ENCODE results near the gene IKZF1. TPM values are rescaled to one million over a fixed set of nuclear protein-coding genes. Genes with fewer than 3 reads are reported as not detected.

IKZF1 gene
- total RNA-seq, 6 experiments from 2014 or later: 3.1 to 9.6 (median 5.2) TPM

DNA sequence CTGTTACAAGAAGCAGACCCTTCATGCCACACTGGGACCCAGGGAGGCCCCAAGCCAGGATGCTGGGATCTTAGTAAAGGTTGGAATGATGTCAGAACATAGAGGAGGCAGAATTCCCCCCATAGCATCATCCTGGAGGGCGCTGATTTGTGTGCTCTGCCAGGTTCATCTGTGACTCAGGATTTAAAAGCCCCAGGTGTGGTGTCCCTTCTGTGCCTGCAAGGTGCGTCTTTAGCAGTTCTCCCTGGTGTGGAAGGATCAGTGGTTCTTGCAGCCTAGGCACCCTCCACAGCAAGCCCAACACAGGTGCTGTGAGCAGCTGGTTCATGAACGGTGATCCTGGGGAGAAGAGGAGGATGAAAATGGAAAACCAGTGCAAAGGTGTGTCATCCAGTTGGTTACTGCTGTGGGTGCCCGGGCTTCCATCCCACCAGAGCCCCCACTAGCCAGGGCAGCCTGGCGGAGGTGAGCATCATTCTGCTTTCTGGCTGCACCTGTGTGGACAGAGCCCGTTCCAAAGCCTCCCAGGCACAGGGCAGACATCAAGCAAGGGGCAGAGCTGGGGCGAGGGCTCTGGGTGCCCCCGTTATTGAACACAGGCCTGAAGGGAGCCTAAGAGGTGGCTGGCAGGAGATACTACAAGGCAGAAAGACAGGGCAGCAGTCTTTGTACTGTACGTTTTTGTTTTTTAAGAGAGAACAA is 49.5 kb downstream of the IKZF1 start:
- Histone ChIP-seq H3K4me3 (no peak overlapping the region), H3K9me3 (no peaks in the 10 kb centered on the region), H3K36me3 (no peaks in the 10 kb centered on the region), H3K27me3 (no peaks in the 10 kb centered on the region), H3K4me1 (no peaks in the 10 kb centered on the region), H3K27ac (no peak overlapping the region)
- ATAC-seq (no peak), DNase-seq (no peak)
- 43% methylated on average over 5 of the region's 9 CpGs for WGBS (ENCODE audit: insufficient coverage, low coverage, low lambda C conversion rate, missing lambda C conversion rate)
- no peak for TF ChIP-seq POLR2A (IDR thresholded peaks at IDR 0.05)
- TF ChIP-seq, protein P1, sequence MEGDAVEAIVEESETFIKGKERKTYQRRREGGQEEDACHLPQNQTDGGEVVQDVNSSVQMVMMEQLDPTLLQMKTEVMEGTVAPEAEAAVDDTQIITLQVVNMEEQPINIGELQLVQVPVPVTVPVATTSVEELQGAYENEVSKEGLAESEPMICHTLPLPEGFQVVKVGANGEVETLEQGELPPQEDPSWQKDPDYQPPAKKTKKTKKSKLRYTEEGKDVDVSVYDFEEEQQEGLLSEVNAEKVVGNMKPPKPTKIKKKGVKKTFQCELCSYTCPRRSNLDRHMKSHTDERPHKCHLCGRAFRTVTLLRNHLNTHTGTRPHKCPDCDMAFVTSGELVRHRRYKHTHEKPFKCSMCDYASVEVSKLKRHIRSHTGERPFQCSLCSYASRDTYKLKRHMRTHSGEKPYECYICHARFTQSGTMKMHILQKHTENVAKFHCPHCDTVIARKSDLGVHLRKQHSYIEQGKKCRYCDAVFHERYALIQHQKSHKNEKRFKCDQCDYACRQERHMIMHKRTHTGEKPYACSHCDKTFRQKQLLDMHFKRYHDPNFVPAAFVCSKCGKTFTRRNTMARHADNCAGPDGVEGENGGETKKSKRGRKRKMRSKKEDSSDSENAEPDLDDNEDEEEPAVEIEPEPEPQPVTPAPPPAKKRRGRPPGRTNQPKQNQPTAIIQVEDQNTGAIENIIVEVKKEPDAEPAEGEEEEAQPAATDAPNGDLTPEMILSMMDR (IDR thresholded peaks at IDR 0.05): no peak
- intact Hi-C loops (cut with DNase I): no loop called here

DNA sequence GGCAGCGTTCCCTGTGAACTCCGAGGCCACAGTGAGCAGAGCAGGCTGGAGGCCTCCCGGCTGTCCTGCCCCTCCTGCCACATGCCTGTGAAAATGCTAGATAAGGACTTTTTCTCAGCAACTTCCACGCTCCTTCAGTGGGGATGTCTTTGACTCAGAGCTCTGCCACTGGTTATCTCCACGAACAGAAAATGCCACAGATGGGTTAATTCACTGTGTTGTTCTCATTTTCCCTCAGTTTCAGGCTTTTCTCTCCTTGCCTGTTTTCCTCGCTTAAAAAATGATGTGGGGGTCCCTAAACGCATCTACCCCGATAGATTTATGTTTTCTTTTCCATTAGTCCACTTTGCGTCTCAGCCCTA is 51.3 kb downstream of the IKZF1 start:
- WGBS (ENCODE audit: insufficient coverage, low coverage, low lambda C conversion rate, missing lambda C conversion rate): 33% methylated on average over 9 of the region's 9 CpGs
- H3K27ac ChIP-seq: no peak overlapping the region
- TF ChIP-seq, protein P1 (IDR thresholded peaks at IDR 0.05): no peak
- TF ChIP-seq POLR2A (IDR thresholded peaks at IDR 0.05): no peak
- no peaks in the 10 kb centered on the region for H3K9me3 ChIP-seq
- intact Hi-C loops (cut with DNase I): no loop called here
- ATAC-seq (peak; percentile 24 to 58 (median 48)), DNase-seq (no peak)
- no peak overlapping the region for H3K4me3 ChIP-seq
- no peaks in the 10 kb centered on the region for H3K36me3 ChIP-seq
- no peaks in the 10 kb centered on the region for H3K4me1 ChIP-seq
- H3K27me3 ChIP-seq: no peaks in the 10 kb centered on the region

DNA sequence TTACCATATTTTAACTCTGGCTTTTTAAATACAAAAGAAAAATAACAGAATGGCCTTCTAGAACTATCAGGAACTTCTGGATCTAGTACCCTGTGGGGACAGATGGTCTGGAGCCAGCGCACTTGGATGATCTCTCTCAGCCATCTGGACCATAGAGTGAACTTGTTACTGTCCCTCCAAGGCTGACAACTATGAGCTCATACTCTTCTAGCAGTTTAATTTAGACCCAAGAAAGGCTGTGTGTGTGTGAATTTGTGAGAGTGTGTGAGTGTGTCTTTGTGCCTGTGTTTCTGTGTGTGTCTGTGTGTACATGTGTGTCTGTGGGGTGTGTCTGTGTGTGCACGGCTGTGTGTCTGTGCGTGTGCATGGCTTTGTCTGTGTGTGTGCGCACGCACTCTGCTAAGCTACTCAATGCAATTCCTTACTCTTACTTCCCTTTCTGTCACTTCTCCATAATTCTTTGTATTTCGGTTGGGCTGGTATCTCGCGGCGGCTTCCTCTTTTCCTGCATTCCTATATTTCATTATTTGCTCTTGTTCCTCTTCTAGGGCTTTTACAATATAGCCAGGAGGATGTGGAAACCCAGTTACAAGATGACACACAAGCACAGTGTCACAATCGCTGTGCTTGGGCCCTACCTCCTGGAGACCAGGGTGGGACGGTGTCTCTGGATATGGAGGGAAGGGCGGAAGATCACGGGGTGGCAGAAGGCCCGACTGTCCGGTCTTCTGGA is 51.9 kb downstream of the IKZF1 start:
- 50% methylated on average over 9 of the region's 15 CpGs for WGBS (ENCODE audit: insufficient coverage, low coverage, low lambda C conversion rate, missing lambda C conversion rate)
- no peaks in the 10 kb centered on the region for H3K36me3 ChIP-seq
- no peaks in the 10 kb centered on the region for H3K27me3 ChIP-seq
- H3K4me1 ChIP-seq: no peaks in the 10 kb centered on the region
- no peak for TF ChIP-seq POLR2A (IDR thresholded peaks at IDR 0.05)
- TF ChIP-seq, protein P1 (IDR thresholded peaks at IDR 0.05): no peak
- no peak overlapping the region for H3K27ac ChIP-seq
- no peak overlapping the region for H3K4me3 ChIP-seq
- intact Hi-C loops (cut with DNase I): no loop called here
- DNase-seq (peak in 1 of 3 donors; percentile 45), ATAC-seq (peak; percentile 54 to 67 (median 60))
- H3K9me3 ChIP-seq: no peaks in the 10 kb centered on the region

DNA sequence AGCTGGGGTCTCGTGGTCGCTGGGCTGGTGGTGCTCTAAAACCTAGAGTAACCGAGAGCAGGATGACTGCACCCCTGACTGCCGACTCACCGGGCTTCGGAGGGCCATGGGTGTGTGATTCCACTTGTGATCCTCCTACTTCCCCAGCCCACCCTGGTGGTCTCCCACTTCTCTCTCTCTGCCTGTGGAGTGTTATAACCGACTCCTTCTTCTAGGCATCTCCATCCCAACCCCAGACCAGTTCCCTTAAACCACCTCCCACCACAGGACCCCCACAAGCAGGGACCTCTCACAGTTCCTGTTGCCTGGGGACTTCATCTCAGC is 52.4 kb downstream of the IKZF1 start:
- no peaks in the 10 kb centered on the region for H3K36me3 ChIP-seq
- no peak for TF ChIP-seq POLR2A (IDR thresholded peaks at IDR 0.05)
- TF ChIP-seq, protein P1 (IDR thresholded peaks at IDR 0.05): no peak
- H3K4me1 ChIP-seq: no peaks in the 10 kb centered on the region
- 85% methylated on average over 4 of the region's 7 CpGs for WGBS (ENCODE audit: insufficient coverage, low coverage, low lambda C conversion rate, missing lambda C conversion rate)
- H3K27ac ChIP-seq: no peak overlapping the region
- ATAC-seq (peak in 1 of 4 donors; percentile 9), DNase-seq (no peak)
- H3K4me3 ChIP-seq: no peak overlapping the region
- H3K9me3 ChIP-seq: no peaks in the 10 kb centered on the region
- no peaks in the 10 kb centered on the region for H3K27me3 ChIP-seq
- intact Hi-C loops (cut with DNase I): no loop called here

All from right lobe of liver (tissue), 6 donors.